GM12878 (cell line): ENCODE results near the gene SCAMP4. TPM values are rescaled to one million over a fixed set of nuclear protein-coding genes. Genes with fewer than 3 reads are reported as not detected.
"Not testable (repeated sequence)": the region's sequence is repeated elsewhere in the genome, so short reads cannot be mapped to it uniquely, and the experiment has no call there.

ENCODE experiments used
- ATAC-seq: fragments of 200-7000 bp; cut with Tn5 transposase; 3 replicates; pipeline ENCODE4 v1.9.1; 2020; ENCODE audit warnings: mild to moderate bottlenecking, moderate library complexity
- BruUV-seq: library from RNA; stranded (reverse); fragments of 400-500 nt; replicated peaks from 2 replicates; lab custom pipeline; 2021; lab: Mats Ljungman, UMichigan
- CTCF ChIA-PET: fragments of 300-600 bp; sonication (Branson Sonifier 250); formaldehyde crosslinking; extraction: SDS; loops from one replicate; lab custom pipeline; 2021; ENCODE audit warnings: inconsistent platforms; lab: Yijun Ruan, JAX
- POLR2A ChIA-PET: fragments of 350-600 bp; formaldehyde crosslinking; extraction: SDS; loops from one replicate; lab custom pipeline; 2021; ENCODE audit warnings: inconsistent platforms; lab: Charles Lee
- RAD21 ChIA-PET: fragments of 300-600 bp; sonication (Branson Sonifier 250); formaldehyde crosslinking; loops from one replicate; lab custom pipeline; 2023; ENCODE audit warnings: antibody characterized with exemption; ENCODE audit not compliant: unreplicated experiment; lab: Charles Lee
- SMC1A ChIA-PET: fragments of 300-600 bp; sonication (Branson Sonifier 250); formaldehyde crosslinking; loops from one replicate; lab custom pipeline; 2023; ENCODE audit not compliant: unreplicated experiment, uncharacterized antibody; lab: Charles Lee
- DNase-seq: peaks from one replicate; pipeline ENCODE4 v3.0.0-alpha.2; 2011; ENCODE audit warnings: low read depth, low spot score
- FAIRE-seq: peaks from 3 replicates; lab custom pipeline; 2011; peaks lifted over from hg19 to GRCh38; lab: Jason Lieb, UNC
- H2AFZ ChIP-seq: 2 replicates; pipeline ENCODE4 v1.6.0; 2011; ENCODE audit warnings: low read depth, low read length, control low read depth; ENCODE audit not compliant: control insufficient read depth
- H3K27ac ChIP-seq: 2 replicates; pipeline ENCODE4 v1.5.1; 2011; ENCODE audit warnings: control low read depth; ENCODE audit not compliant: control insufficient read depth, insufficient read depth
- H3K27me3 ChIP-seq, 2 experiments: replicated peaks in 1 of 2; 2 replicates each; pipeline versions ENCODE4 v1.6.0 to v1.6.1; 2011; ENCODE audit warnings: low read length in 1 of 2; ENCODE audit not compliant: control insufficient read depth in 2 of 2, insufficient read depth in 2 of 2
- H3K36me3 ChIP-seq, 2 experiments: 2 replicates each; pipeline ENCODE4 v1.5.1; 2011; ENCODE audit warnings: low read length in 1 of 2; ENCODE audit not compliant: control insufficient read depth in 2 of 2, insufficient read depth in 2 of 2
- H3K4me1 ChIP-seq: 2 replicates; pipeline ENCODE4 v1.6.1; 2011; ENCODE audit warnings: mild to moderate bottlenecking, low read length, moderate library complexity, mixed read lengths; ENCODE audit not compliant: control insufficient read depth, insufficient read depth
- H3K4me2 ChIP-seq: 2 replicates; pipeline ENCODE4 v1.6.0; 2011; ENCODE audit warnings: control low read depth; ENCODE audit not compliant: control insufficient read depth, insufficient read depth
- H3K4me3 ChIP-seq: fragments of 200-600 bp; sonication (generic); 2 replicates; pipeline ENCODE4 v1.5.1; 2016
- H3K79me2 ChIP-seq: 2 replicates; pipeline ENCODE4 v1.6.0; 2011; ENCODE audit warnings: low read length; ENCODE audit not compliant: control insufficient read depth, insufficient read depth
- H3K9ac ChIP-seq: 2 replicates; pipeline ENCODE4 v1.8.0; 2011; ENCODE audit warnings: low read length, control low read depth, mixed read lengths; ENCODE audit not compliant: control insufficient read depth, insufficient read depth
- H3K9me3 ChIP-seq: replicated peaks from 3 replicates; pipeline ENCODE4 v1.5.1; 2011; ENCODE audit warnings: mild to moderate bottlenecking, low read length; ENCODE audit not compliant: control insufficient read depth, insufficient read depth
- H4K20me1 ChIP-seq: 2 replicates; pipeline ENCODE4 v1.6.0; 2011; ENCODE audit not compliant: control insufficient read depth, insufficient read depth
- BACH1 ChIP-seq: fragments of 450-650 bp; IDR thresholded peaks from 2 replicates; pipeline ENCODE4 v1.6.1; 2017; ENCODE audit warnings: mild to moderate bottlenecking, borderline replicate concordance
- MYB ChIP-seq: fragments of 150-350 bp; IDR thresholded peaks from 2 replicates; pipeline ENCODE4 v1.6.1; 2014; ENCODE audit warnings: mild to moderate bottlenecking, low read depth, low read length, borderline replicate concordance
- NFIC ChIP-seq: IDR thresholded peaks from 2 replicates; pipeline ENCODE4 v1.6.1; 2012; ENCODE audit warnings: low read depth, mild to moderate bottlenecking, inconsistent platforms, low read length, moderate library complexity
- YBX1 ChIP-seq: fragments of 450-650 bp; IDR thresholded peaks from 2 replicates; pipeline ENCODE4 v1.6.1; 2016; ENCODE audit warnings: antibody characterized with exemption
- WGBS: methylation state at CpG from one replicate; pipeline ENCODE4 v1.1.6; 2016; ENCODE audit warnings: low lambda C conversion rate; ENCODE audit not compliant: insufficient replicate concordance, insufficient coverage; ENCODE audit errors: missing lambda C conversion rate; 5-methylcytosine and 5-hydroxymethylcytosine counted together
- in situ Hi-C: fragments of 300-500 bp; cut with MboI; formaldehyde crosslinking; loops from 9 replicates; pipeline ENCODE4 v1.14.3; 2018; ENCODE audit warnings: mixed read lengths
- intact Hi-C: fragments of 100-400 bp; cut with micrococcal nuclease; formaldehyde crosslinking; loops from one replicate; pipeline ENCODE4 v1.14.2; 2022; ENCODE audit not compliant: unreplicated experiment
- polyA plus RNA-seq, 11 experiments: library from polyadenylated mRNA; depleted of rRNA in 4 of 11; unstranded in 6 of 11; stranded (reverse) in 5 of 11; fragments of >200 nt; fragmentation: Nextera tagmentation in 4 of 11; fragmentation: Illumina TruSeq in 1 of 11; extraction: Ambion mirVana in 4 of 11; extraction: Trizol in 1 of 11; gene quantifications; 1 replicate in 1 of 11; 2 replicates in 10 of 11; pipeline versions ENCODE4 v1.2.1 to v1.2.3, GENCODE V29; 2011 to 2016; ENCODE audit warnings: inconsistent platforms in 2 of 11, missing spikeins in 2 of 11, low read depth in 1 of 11
- total RNA-seq, 4 experiments: library from RNA; depleted of rRNA in 3 of 4; stranded (reverse); fragments of >200 nt in 3 of 4; fragmentation: Illumina TruSeq in 1 of 4; extraction: Trizol in 1 of 4; gene quantifications; 2 replicates each; pipeline versions ENCODE4 v1.2.1 to v1.2.3, GENCODE V29; 2013 to 2021
- TF ChIP-seq, protein P1 (sequence below): fragments of 450-650 bp; IDR thresholded peaks from 2 replicates; pipeline ENCODE4 v1.6.1; 2017; ENCODE audit warnings: mild to moderate bottlenecking, moderate library complexity
- TF ChIP-seq, protein P2 (sequence below): IDR thresholded peaks from 2 replicates; pipeline ENCODE4 v1.6.1; 2012; ENCODE audit warnings: improper control_type of control experiment, low read depth, low read length; ENCODE audit not compliant: insufficient replicate concordance

The SCAMP4 gene
- total and polyA plus RNA-seq, 10 of the 15 experiments (the other 5 are each of a cell fraction or from before 2014, with no cell fraction given) = 0.63 to 34.7 (median 12.8) TPM

DNA sequence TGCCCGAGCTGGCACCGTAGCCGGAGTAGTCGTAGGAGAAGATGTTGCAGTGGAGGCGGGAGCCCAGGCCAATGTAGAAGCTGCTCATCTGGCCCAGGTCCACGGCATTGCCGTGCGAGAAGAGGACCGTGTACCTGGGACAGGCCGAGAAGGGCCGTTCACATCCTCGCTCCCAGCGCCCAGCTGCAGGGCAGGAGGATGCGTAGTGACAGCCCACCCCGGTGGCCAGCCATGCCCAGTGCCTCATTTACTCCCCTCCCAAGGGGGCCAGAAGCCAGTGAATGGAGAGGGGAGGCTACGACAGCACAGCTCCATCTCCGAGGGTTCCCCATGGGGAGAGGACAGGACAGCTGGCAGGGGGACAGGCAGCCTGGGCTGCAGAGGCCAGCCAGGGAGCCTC, 25.2 kb upstream of the SCAMP4 start:
- peaks cover 24% of the 10 kb centered on the region for H3K4me1 ChIP-seq
- H3K9me3 ChIP-seq, intact Hi-C loops, DNase-seq, H2AFZ ChIP-seq, H3K9ac ChIP-seq, H4K20me1 ChIP-seq, CTCF ChIA-PET, H3K27me3 ChIP-seq, H3K36me3 ChIP-seq, H3K4me2 ChIP-seq, FAIRE-seq, H3K27ac ChIP-seq, ATAC-seq, SMC1A ChIA-PET, in situ Hi-C loops, H3K4me3 ChIP-seq, RAD21 ChIA-PET, POLR2A ChIA-PET, BruUV-seq: not testable (repeated sequence)
- H3K79me2 ChIP-seq = peaks cover 43% of the 10 kb centered on the region
- 83% methylated on average over 13 of the region's 17 CpGs for WGBS

DNA sequence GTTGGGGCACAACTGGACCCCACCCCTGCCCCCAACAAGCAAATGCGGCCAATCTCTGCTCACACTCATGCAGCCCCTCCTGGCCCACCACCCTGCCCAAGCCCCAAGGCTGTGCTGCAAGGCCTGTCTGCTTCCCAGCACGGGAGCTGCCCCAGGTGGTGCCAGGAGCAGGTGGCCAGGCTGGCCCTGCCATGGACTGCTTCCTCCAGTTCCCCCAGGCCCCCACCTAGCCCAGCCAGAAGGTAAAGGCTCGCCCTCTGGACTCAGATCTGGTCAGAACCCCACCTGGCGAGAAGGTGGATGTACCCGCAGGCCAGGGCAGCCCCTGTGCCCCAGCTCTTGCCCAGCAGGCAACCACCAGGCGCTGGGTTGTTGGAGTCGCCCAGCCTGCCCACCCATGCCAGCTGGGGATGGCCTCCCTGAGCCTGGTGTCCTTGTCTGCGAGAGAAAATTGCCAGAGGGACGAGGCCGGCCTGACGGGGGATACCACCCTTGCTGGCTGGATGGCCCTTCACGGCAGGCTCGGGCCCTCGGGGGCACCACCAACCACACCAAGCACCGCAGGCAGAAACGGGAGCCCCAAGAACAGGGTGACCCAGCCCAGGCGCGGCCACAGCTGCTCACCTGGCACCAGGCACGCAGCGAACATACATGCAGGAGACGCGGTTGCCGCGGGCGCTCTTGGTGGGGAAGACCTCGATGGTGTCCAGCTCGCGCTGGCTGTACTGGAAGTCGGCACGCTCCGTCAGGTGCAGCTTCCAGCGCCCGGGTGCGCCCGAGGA, 24.4 kb upstream of the SCAMP4 start:
- H3K79me2 ChIP-seq = peaks cover 37% of the 10 kb centered on the region
- H3K4me2 ChIP-seq = no peak overlapping the region
- FAIRE-seq (no peak), DNase-seq (no peak), ATAC-seq (no peak)
- no peaks in the 10 kb centered on the region for H3K9me3 ChIP-seq
- BruUV-seq = no TSS peak
- in situ Hi-C loops (no loop called here), intact Hi-C loops (no loop called here)
- SMC1A ChIA-PET = interaction anchor here (0.5 kb wide), 1 partner anchor 132 kb away, joined by 3 read pairs; no protein-coding TSS in a partner anchor
- POLR2A ChIA-PET = interaction anchor here (0.6 kb wide), 1 partner anchor 704 kb away, joined by 9 read pairs; no protein-coding TSS in a partner anchor
- H3K9ac ChIP-seq = no peak overlapping the region
- H3K4me3 ChIP-seq = no peak overlapping the region
- 91% methylated on average over 31 of the region's 35 CpGs for WGBS
- CTCF ChIA-PET = no interaction called here
- RAD21 ChIA-PET = no interaction called here
- H3K27me3 ChIP-seq = no peaks in the 10 kb centered on the region
- peaks cover 0 to 6% of the 10 kb centered on the region in 2 experiments; a peak in 2 of 4 replicates for H3K36me3 ChIP-seq
- peaks cover 9% of the 10 kb centered on the region; the same call in 1 of the 2 replicates for H4K20me1 ChIP-seq
- H2AFZ ChIP-seq = no peak overlapping the region
- H3K4me1 ChIP-seq = peaks cover 24% of the 10 kb centered on the region
- no peak overlapping the region for H3K27ac ChIP-seq
- TF ChIP-seq NFIC (no peak), MYB (no peak), BACH1 (no peak), YBX1 (no peak)
- TF ChIP-seq, protein P1, sequence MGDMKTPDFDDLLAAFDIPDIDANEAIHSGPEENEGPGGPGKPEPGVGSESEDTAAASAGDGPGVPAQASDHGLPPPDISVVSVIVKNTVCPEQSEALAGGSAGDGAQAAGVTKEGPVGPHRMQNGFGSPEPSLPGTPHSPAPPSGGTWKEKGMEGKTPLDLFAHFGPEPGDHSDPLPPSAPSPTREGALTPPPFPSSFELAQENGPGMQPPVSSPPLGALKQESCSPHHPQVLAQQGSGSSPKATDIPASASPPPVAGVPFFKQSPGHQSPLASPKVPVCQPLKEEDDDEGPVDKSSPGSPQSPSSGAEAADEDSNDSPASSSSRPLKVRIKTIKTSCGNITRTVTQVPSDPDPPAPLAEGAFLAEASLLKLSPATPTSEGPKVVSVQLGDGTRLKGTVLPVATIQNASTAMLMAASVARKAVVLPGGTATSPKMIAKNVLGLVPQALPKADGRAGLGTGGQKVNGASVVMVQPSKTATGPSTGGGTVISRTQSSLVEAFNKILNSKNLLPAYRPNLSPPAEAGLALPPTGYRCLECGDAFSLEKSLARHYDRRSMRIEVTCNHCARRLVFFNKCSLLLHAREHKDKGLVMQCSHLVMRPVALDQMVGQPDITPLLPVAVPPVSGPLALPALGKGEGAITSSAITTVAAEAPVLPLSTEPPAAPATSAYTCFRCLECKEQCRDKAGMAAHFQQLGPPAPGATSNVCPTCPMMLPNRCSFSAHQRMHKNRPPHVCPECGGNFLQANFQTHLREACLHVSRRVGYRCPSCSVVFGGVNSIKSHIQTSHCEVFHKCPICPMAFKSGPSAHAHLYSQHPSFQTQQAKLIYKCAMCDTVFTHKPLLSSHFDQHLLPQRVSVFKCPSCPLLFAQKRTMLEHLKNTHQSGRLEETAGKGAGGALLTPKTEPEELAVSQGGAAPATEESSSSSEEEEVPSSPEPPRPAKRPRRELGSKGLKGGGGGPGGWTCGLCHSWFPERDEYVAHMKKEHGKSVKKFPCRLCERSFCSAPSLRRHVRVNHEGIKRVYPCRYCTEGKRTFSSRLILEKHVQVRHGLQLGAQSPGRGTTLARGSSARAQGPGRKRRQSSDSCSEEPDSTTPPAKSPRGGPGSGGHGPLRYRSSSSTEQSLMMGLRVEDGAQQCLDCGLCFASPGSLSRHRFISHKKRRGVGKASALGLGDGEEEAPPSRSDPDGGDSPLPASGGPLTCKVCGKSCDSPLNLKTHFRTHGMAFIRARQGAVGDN = no peak
- TF ChIP-seq, protein P2, sequence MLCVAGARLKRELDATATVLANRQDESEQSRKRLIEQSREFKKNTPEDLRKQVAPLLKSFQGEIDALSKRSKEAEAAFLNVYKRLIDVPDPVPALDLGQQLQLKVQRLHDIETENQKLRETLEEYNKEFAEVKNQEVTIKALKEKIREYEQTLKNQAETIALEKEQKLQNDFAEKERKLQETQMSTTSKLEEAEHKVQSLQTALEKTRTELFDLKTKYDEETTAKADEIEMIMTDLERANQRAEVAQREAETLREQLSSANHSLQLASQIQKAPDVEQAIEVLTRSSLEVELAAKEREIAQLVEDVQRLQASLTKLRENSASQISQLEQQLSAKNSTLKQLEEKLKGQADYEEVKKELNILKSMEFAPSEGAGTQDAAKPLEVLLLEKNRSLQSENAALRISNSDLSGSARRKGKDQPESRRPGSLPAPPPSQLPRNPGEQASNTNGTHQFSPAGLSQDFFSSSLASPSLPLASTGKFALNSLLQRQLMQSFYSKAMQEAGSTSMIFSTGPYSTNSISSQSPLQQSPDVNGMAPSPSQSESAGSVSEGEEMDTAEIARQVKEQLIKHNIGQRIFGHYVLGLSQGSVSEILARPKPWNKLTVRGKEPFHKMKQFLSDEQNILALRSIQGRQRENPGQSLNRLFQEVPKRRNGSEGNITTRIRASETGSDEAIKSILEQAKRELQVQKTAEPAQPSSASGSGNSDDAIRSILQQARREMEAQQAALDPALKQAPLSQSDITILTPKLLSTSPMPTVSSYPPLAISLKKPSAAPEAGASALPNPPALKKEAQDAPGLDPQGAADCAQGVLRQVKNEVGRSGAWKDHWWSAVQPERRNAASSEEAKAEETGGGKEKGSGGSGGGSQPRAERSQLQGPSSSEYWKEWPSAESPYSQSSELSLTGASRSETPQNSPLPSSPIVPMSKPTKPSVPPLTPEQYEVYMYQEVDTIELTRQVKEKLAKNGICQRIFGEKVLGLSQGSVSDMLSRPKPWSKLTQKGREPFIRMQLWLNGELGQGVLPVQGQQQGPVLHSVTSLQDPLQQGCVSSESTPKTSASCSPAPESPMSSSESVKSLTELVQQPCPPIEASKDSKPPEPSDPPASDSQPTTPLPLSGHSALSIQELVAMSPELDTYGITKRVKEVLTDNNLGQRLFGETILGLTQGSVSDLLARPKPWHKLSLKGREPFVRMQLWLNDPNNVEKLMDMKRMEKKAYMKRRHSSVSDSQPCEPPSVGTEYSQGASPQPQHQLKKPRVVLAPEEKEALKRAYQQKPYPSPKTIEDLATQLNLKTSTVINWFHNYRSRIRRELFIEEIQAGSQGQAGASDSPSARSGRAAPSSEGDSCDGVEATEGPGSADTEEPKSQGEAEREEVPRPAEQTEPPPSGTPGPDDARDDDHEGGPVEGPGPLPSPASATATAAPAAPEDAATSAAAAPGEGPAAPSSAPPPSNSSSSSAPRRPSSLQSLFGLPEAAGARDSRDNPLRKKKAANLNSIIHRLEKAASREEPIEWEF = no peak
